Neural progenitor cell (in vitro differentiated cells): ENCODE measurements around the gene POGLUT2. TPM values are rescaled to one million over a fixed set of nuclear protein-coding genes. Genes with fewer than 3 reads are reported as not detected.

Experiments
- DNase-seq: peaks from one replicate; pipeline ENCODE4 v3.0.0-alpha.2; 2016; ENCODE audit warnings: low spot score
- H2AFZ ChIP-seq: fragments of 200-600 bp; sonication (generic); replicated peaks from 2 replicates; pipeline ENCODE4 v1.6.1; 2016; ENCODE audit warnings: antibody characterized with exemption
- H3F3A ChIP-seq: fragments of 200-600 bp; sonication (generic); 2 replicates; pipeline ENCODE4 v1.6.1; 2016; ENCODE audit warnings: antibody characterized with exemption, low read depth
- H3K27ac ChIP-seq: fragments of 200-600 bp; sonication (generic); 2 replicates; pipeline ENCODE4 v1.5.1; 2016; ENCODE audit warnings: mild to moderate bottlenecking
- H3K27me3 ChIP-seq: fragments of 200-600 bp; sonication (generic); 2 replicates; pipeline ENCODE4 v1.6.1; 2016; ENCODE audit warnings: mild to moderate bottlenecking, moderate library complexity
- H3K36me3 ChIP-seq: fragments of 200-600 bp; sonication (generic); 2 replicates; pipeline ENCODE4 v1.5.1; 2016
- H3K4me1 ChIP-seq: fragments of 200-600 bp; sonication (generic); 2 replicates; pipeline ENCODE4 v1.6.1; 2016; ENCODE audit warnings: mixed run types
- H3K4me2 ChIP-seq: fragments of 200-600 bp; sonication (generic); 2 replicates; pipeline ENCODE4 v1.6.1; 2016
- H3K4me3 ChIP-seq: fragments of 200-600 bp; sonication (generic); 2 replicates; pipeline ENCODE4 v1.5.1; 2016
- H3K79me2 ChIP-seq: fragments of 200-600 bp; sonication (generic); 2 replicates; pipeline ENCODE4 v1.6.1; 2016; ENCODE audit warnings: low read depth
- H3K9ac ChIP-seq: fragments of 200-600 bp; sonication (generic); 2 replicates; pipeline ENCODE4 v1.6.1; 2016
- H3K9me3 ChIP-seq: fragments of 200-600 bp; sonication (generic); 2 replicates; pipeline ENCODE4 v1.5.1; 2016; ENCODE audit warnings: low read depth
- H4K20me1 ChIP-seq: fragments of 200-600 bp; sonication (generic); 2 replicates; pipeline ENCODE4 v1.6.1; 2016; ENCODE audit warnings: low read depth
- H3K27ac Mint-ChIP-seq: 3 replicates; pipeline ENCODE4 v1.8.0; 2021; ENCODE audit warnings: mixed read lengths
- H3K27me3 Mint-ChIP-seq: 2 replicates; pipeline ENCODE4 v1.8.0; 2022; ENCODE audit warnings: low read depth, mild to moderate bottlenecking, inconsistent platforms, moderate library complexity, mixed read lengths; ENCODE audit not compliant: insufficient read depth
- H3K36me3 Mint-ChIP-seq: 3 replicates; pipeline ENCODE4 v1.8.0; 2021; ENCODE audit warnings: mixed read lengths
- H3K4me1 Mint-ChIP-seq: 3 replicates; pipeline ENCODE4 v1.8.0; 2021; ENCODE audit warnings: mixed read lengths
- H3K4me3 Mint-ChIP-seq: 3 replicates; pipeline ENCODE4 v1.8.0; 2021; ENCODE audit warnings: mild to moderate bottlenecking, moderate library complexity, mixed read lengths
- H3K9me3 Mint-ChIP-seq: 3 replicates; pipeline ENCODE4 v1.8.0; 2020; ENCODE audit warnings: mixed read lengths
- EZH2 ChIP-seq: fragments of 200-600 bp; sonication (generic); IDR thresholded peaks from 2 replicates; pipeline ENCODE4 v1.6.1; 2017; ENCODE audit warnings: antibody characterized with exemption, mild to moderate bottlenecking, moderate library complexity
- EZH2phosphoT487 ChIP-seq: fragments of 200-600 bp; sonication (generic); IDR thresholded peaks from 2 replicates; pipeline ENCODE4 v1.6.1; 2017; ENCODE audit warnings: antibody characterized with exemption
- total RNA-seq: library from RNA; depleted of rRNA; stranded (reverse); fragments of >200 nt; gene quantifications from 2 replicates; pipeline ENCODE4 v1.2.3, GENCODE V29; 2015; ENCODE audit warnings: low replicate concordance
- TF ChIP-seq, protein P1 (sequence below): fragments of 200-600 bp; sonication (generic); IDR thresholded peaks from 2 replicates; pipeline ENCODE4 v1.5.1; 2017; ENCODE audit warnings: antibody characterized with exemption, mild to moderate bottlenecking

The POGLUT2 gene
- total RNA-seq = 18.6 and 33.5 TPM in 2 replicates

DNA sequence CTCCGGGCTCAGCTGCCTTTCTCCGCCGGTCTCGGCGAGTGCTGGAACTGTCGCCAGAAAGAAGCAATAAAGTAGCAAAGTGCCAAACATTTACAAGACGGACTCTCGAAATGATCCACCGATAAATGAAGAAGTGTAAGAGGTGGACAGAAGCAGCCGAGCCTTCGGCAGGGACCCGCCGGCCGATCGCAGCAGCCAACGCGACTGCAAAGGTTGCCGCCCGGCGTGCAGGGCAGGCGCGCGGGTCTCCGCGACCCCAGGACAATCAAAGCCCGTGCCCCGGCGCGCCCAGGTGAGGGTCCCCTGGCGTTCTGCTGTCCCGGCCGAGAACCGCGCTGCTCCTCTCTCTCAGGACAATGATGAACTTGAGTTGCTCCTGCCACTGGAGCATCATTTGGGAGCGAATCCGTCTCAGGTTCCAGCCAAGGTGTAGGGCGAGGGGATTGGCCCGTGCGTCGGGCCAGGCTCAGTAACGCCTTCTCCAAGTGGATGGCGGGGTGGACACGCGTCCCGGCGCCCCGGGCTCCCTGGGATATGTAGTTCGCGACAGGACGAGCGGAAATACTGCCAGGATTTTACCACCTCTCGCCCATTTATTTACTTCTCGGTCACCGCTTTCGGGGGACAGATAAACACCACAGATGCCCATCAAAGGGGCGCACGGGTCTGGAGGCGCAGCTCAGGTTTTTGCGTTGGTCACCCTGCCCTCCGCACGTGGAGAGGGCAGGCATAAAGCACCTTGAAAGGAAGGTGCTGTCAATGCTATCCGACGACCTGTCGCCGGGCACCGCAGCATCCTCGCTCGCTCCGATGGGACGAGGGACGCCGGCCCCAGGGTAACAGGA lies at the start of gene POGLUT2, which contains the start of gene BIVM:
Gene POGLUT2, minus strand, starts transcription at position 396 of the 845 bp plus-strand sequence. Its CDS starts 306 bp downstream, at position 90.
Gene BIVM, plus strand, starts transcription at position 539 of the 845 bp plus-strand sequence. CDS start 8,149 bp downstream, outside the sequence.
- H3K27ac ChIP-seq = no peak within 1 kb of the TSS
- peak within 1 kb of the TSS; percentile 99 for H3K4me3 Mint-ChIP-seq
- H4K20me1 ChIP-seq = no peaks in the 10 kb centered on the region
- peaks cover 5% of the 10 kb centered on the region for H3K27me3 Mint-ChIP-seq
- peaks cover 18% of the 10 kb centered on the region for H3K4me1 Mint-ChIP-seq
- no peak within 1 kb of the TSS for H3K9ac ChIP-seq
- H3K4me3 ChIP-seq = peak within 1 kb of the TSS; percentile 83
- no peak within 1 kb of the TSS for H3K27ac Mint-ChIP-seq
- no peaks in the 10 kb centered on the region for H3K36me3 ChIP-seq
- H2AFZ ChIP-seq = peak within 1 kb of the TSS; percentile 95
- peaks cover 39% of the 10 kb centered on the region for H3K27me3 ChIP-seq
- no peaks in the 10 kb centered on the region for H3K9me3 Mint-ChIP-seq
- H3K36me3 Mint-ChIP-seq = peaks cover 3% of the 10 kb centered on the region
- H3K79me2 ChIP-seq = peaks cover 6% of the 10 kb centered on the region
- TF ChIP-seq EZH2 (peak; percentile 62), EZH2phosphoT487 (no peak)
- H3K4me1 ChIP-seq = peaks cover 6% of the 10 kb centered on the region
- H3K9me3 ChIP-seq = no peaks in the 10 kb centered on the region
- H3F3A ChIP-seq = no peaks in the 10 kb centered on the region
- H3K4me2 ChIP-seq = peak within 1 kb of the TSS; percentile 90
- peak; percentile 95 for DNase-seq

GRCh38 chr13:102847272-102848234 lies 48.8 kb upstream of the POGLUT2 start:
- H3K27me3 ChIP-seq = no peaks in the 10 kb centered on the region
- peaks cover 8% of the 10 kb centered on the region for H3F3A ChIP-seq
- no peaks in the 10 kb centered on the region for H3K9me3 Mint-ChIP-seq
- H3K36me3 Mint-ChIP-seq = no peaks in the 10 kb centered on the region
- peaks cover 4% of the 10 kb centered on the region for H3K27me3 Mint-ChIP-seq
- no peak overlapping the region for H3K27ac ChIP-seq
- H3K4me1 ChIP-seq = peaks cover 8% of the 10 kb centered on the region
- H2AFZ ChIP-seq = peak overlapping the region; percentile 29
- no peaks in the 10 kb centered on the region for H3K9me3 ChIP-seq
- H4K20me1 ChIP-seq = no peaks in the 10 kb centered on the region
- no peaks in the 10 kb centered on the region for H3K36me3 ChIP-seq
- peak overlapping the region; percentile 89 for H3K4me3 Mint-ChIP-seq
- peaks cover 21% of the 10 kb centered on the region for H3K79me2 ChIP-seq
- peak; percentile 46 for DNase-seq
- peaks cover 12% of the 10 kb centered on the region for H3K4me1 Mint-ChIP-seq
- peak overlapping the region; percentile 88 for H3K4me3 ChIP-seq
- H3K4me2 ChIP-seq = peak overlapping the region; percentile 82
- H3K27ac Mint-ChIP-seq = peak overlapping the region; percentile 38
- peak overlapping the region; percentile 9 for H3K9ac ChIP-seq
- TF ChIP-seq, protein P1, sequence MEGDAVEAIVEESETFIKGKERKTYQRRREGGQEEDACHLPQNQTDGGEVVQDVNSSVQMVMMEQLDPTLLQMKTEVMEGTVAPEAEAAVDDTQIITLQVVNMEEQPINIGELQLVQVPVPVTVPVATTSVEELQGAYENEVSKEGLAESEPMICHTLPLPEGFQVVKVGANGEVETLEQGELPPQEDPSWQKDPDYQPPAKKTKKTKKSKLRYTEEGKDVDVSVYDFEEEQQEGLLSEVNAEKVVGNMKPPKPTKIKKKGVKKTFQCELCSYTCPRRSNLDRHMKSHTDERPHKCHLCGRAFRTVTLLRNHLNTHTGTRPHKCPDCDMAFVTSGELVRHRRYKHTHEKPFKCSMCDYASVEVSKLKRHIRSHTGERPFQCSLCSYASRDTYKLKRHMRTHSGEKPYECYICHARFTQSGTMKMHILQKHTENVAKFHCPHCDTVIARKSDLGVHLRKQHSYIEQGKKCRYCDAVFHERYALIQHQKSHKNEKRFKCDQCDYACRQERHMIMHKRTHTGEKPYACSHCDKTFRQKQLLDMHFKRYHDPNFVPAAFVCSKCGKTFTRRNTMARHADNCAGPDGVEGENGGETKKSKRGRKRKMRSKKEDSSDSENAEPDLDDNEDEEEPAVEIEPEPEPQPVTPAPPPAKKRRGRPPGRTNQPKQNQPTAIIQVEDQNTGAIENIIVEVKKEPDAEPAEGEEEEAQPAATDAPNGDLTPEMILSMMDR = peak; percentile 81
- no peak for TF ChIP-seq EZH2

DNA sequence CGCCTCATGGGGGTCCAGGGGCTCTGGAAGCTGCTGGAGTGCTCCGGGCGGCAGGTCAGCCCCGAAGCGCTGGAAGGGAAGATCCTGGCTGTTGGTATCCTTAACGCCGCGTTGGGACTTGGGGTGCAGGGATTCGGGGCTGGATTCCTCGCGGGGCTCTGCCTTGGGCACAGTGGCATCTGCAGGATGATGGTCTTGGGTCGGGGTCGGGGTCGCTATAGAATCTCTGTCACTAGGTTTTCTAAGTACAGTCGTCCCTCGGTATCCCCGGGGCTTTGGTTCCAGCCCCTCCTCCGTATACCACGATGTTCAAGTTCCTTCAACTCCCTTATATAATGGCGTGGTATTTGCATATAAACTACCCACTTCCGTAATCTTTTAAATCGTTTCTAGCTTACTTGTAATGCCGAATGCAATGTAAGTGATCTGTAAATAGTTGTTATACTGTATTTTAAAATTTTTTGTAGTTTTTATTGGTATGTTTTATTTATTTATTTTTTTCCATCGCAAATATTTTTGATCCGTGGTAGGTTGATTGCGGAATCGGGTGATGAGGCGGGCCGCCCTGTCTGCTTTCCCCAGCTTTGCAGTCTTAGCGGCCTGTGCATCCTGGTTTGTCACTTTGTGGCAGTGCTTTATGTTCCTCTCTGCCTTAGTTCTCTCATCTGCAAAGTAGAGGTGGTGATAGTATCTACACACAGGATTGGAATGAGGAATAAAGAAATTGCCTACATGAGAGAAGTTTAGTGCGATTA lies 47.7 kb upstream of the POGLUT2 start:
- Mint-ChIP-seq H3K27ac (peak overlapping the region; percentile 90), H3K9me3 (no peaks in the 10 kb centered on the region), H3K36me3 (no peaks in the 10 kb centered on the region), H3K4me3 (peak overlapping the region; percentile 89), H3K4me1 (peaks cover 12% of the 10 kb centered on the region), H3K27me3 (peaks cover 4% of the 10 kb centered on the region)
- Histone ChIP-seq H4K20me1 (no peaks in the 10 kb centered on the region), H3K4me3 (peak overlapping the region; percentile 88), H3K4me1 (peaks cover 8% of the 10 kb centered on the region), H3K9ac (peak overlapping the region; percentile 85), H3K9me3 (no peaks in the 10 kb centered on the region), H3K27ac (peak overlapping the region; percentile 58), H3K27me3 (no peaks in the 10 kb centered on the region), H2AFZ (peak overlapping the region; percentile 84), H3K36me3 (no peaks in the 10 kb centered on the region), H3K4me2 (peak overlapping the region; percentile 82), H3F3A (peaks cover 8% of the 10 kb centered on the region), H3K79me2 (peaks cover 21% of the 10 kb centered on the region)
- DNase-seq = peak; percentile 33
- TF ChIP-seq EZH2 = no peak
- TF ChIP-seq, protein P1 = no peak
- no peak for TF ChIP-seq EZH2phosphoT487
